ENCODE results near the gene KCND1.

- TF ChIP-seq YY1 (IDR thresholded peaks at IDR 0.05; ENCODE audit: low read depth) (no peak), FOXM1 (IDR thresholded peaks at IDR 0.05; ENCODE audit: borderline replicate concordance, low read depth) (no peak), MAX (IDR thresholded peaks at IDR 0.05) (peak; percentile 15; the same call in 1 of the 2 replicates), TCF12 (IDR thresholded peaks at IDR 0.05; ENCODE audit: low read depth) (no peak)
These were observed 14.8 kb downstream of the KCND1 start for GRCh38 chrX:48956728-48957414.
